ENCODE results near the gene DCANP1. TPM values are rescaled to one million over a fixed set of nuclear protein-coding genes. Genes with fewer than 3 reads are reported as not detected.

The DCANP1 gene
- total and polyA plus RNA-seq, 2 donors (not counting 1 experiment from before 2014, with no cell fraction given) = not detected

DNA sequence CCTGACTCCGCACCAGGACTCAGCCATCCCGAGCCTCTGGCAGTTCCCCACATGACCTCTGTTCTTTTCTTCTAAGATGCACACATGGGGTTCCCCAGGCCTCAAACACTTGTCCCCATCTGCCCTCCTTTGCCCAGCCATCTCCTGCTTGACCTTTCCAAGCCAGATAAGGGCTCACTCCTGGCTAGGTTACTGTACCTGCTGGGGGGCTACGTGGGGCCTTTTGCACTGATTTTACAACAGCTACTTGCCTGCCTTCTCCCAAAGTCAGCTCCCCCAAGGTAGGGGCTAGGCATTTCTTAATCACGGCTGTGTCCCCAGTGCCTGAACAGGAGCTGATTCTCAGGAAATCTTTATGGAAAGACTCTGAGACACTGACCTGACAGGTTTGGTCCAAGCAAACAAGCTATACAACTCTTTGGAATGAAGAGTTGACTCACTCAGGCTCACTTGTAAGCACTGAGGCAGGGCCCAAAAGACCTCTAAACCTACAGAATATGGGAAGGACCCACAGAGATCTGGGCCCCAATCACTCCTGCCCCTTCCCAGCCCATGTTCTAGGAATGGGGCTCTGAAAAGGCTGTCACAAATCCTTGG, 50.6 kb downstream of the DCANP1 start:
- Mint-ChIP-seq H3K27ac (no peak overlapping the region), H3K4me1 (peaks cover 74% of the 10 kb centered on the region), H3K9me3 (ENCODE audit: insufficient read depth) (no peaks in the 10 kb centered on the region), H3K27me3 (no peaks in the 10 kb centered on the region), H3K4me3 (no peak overlapping the region)
- Histone ChIP-seq H4K20me1 (ENCODE audit: control insufficient read depth, insufficient read depth, low read length, poor library complexity, severe bottlenecking) (peaks cover 38% of the 10 kb centered on the region), H3K4me1 (ENCODE audit: control insufficient read depth in 2 of 2, insufficient read depth in 2 of 2, low read length in 2 of 2) (peaks cover 45 to 61% of the 10 kb centered on the region in 2 donors), H3K9ac (ENCODE audit: low read length) (no peak overlapping the region), H3K27ac (ENCODE audit: low read length in 2 of 2) (no peak overlapping the region), H3K4me2 (replicated peaks; ENCODE audit: low read depth, low read length, poor library complexity, severe bottlenecking) (no peak overlapping the region), H3K27me3 (replicated peaks in 1 of 4; ENCODE audit: control extremely low read depth in 1 of 4, control insufficient read depth in 3 of 4, insufficient read depth in 4 of 4, low read length in 3 of 4) (no peaks in the 10 kb centered on the region), H3K36me3 (replicated peaks in 1 of 2; ENCODE audit: control extremely low read depth in 1 of 2, control insufficient read depth in 1 of 2, extremely low read depth in 1 of 2, insufficient read depth in 2 of 2, low read length in 1 of 2) (peaks cover 0 to 3% of the 10 kb centered on the region in 2 experiments), H3K9me3 (ENCODE audit: control extremely low read depth in 1 of 3, control insufficient read depth in 2 of 3, insufficient read depth in 1 of 3, low read length in 2 of 3) (peaks cover 0 to 7% (median 0%) of the 10 kb centered on the region in 3 donors), H3K4me3 (ENCODE audit: control extremely low read depth in 1 of 5, extremely low read depth in 1 of 5, insufficient read depth in 1 of 5, low read depth in 2 of 5, low read length in 4 of 5) (no peak overlapping the region), H2AFZ (ENCODE audit: insufficient read depth, low read depth, low read length, poor library complexity, severe bottlenecking) (no peak overlapping the region), H3K79me2 (ENCODE audit: control insufficient read depth, insufficient read depth, low read length) (peaks cover 72% of the 10 kb centered on the region)
- ChIA-PET CTCF (interaction anchor here (0.6 to 1.0 kb wide), 2 partner anchors 20 to 1074 kb away, joined by 3 read pairs; no protein-coding TSS in a partner anchor), POLR2A (no interaction called here)
- ATAC-seq (ENCODE audit: low read depth) (no peak), DNase-seq (no peak)
- WGBS (ENCODE audit: insufficient coverage) = 56% methylated on average over 4 of the region's 4 CpGs
- no peak for TF ChIP-seq EZH2 (IDR thresholded peaks at IDR 0.05; ENCODE audit: borderline replicate concordance, insufficient read depth, low read depth, low read length, poor library complexity, severe bottlenecking)
- TF ChIP-seq, protein P1, sequence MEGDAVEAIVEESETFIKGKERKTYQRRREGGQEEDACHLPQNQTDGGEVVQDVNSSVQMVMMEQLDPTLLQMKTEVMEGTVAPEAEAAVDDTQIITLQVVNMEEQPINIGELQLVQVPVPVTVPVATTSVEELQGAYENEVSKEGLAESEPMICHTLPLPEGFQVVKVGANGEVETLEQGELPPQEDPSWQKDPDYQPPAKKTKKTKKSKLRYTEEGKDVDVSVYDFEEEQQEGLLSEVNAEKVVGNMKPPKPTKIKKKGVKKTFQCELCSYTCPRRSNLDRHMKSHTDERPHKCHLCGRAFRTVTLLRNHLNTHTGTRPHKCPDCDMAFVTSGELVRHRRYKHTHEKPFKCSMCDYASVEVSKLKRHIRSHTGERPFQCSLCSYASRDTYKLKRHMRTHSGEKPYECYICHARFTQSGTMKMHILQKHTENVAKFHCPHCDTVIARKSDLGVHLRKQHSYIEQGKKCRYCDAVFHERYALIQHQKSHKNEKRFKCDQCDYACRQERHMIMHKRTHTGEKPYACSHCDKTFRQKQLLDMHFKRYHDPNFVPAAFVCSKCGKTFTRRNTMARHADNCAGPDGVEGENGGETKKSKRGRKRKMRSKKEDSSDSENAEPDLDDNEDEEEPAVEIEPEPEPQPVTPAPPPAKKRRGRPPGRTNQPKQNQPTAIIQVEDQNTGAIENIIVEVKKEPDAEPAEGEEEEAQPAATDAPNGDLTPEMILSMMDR (IDR thresholded peaks at IDR 0.05) = no peak
- intact Hi-C loops (cut with micrococcal nuclease) = loop anchor here (5.0 kb wide), 1 partner anchor 736 kb away; the partner anchor contains the start of gene SMAD5

DNA sequence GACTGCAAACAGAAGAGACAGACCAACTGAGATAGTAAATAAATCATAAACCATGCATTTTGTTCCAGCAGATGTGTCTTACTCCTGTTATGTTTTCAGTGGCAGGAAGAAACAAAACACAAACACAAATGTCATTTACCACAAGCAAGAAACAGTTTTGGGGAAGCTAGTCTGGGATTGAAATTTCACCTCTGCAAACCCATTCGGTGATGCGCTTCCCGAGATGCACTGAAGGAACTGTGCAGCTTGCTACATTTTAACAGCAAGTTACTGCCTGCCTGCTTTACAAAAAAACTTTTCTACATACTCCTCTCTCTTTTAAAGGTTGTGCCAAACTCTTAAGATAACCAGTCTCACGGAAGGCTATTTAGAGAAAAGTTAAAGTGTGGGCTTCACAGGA, 51.3 kb downstream of the DCANP1 start:
- no peak for TF ChIP-seq EZH2 (IDR thresholded peaks at IDR 0.05; ENCODE audit: borderline replicate concordance, insufficient read depth, low read depth, low read length, poor library complexity, severe bottlenecking)
- TF ChIP-seq, protein P1 (IDR thresholded peaks at IDR 0.05) = no peak
- POLR2A ChIA-PET = no interaction called here
- Histone ChIP-seq H3K4me3 (ENCODE audit: control extremely low read depth in 1 of 5, extremely low read depth in 1 of 5, insufficient read depth in 1 of 5, low read depth in 2 of 5, low read length in 4 of 5) (peak overlapping the region in 1 of 5 experiments; percentile 12), H3K4me2 (replicated peaks; ENCODE audit: low read depth, low read length, poor library complexity, severe bottlenecking) (no peak overlapping the region), H3K9me3 (ENCODE audit: control extremely low read depth in 1 of 3, control insufficient read depth in 2 of 3, insufficient read depth in 1 of 3, low read length in 2 of 3) (peaks cover 0 to 7% (median 0%) of the 10 kb centered on the region in 3 donors), H3K36me3 (replicated peaks in 1 of 2; ENCODE audit: control extremely low read depth in 1 of 2, control insufficient read depth in 1 of 2, extremely low read depth in 1 of 2, insufficient read depth in 2 of 2, low read length in 1 of 2) (peaks cover 0 to 3% of the 10 kb centered on the region in 2 experiments), H2AFZ (ENCODE audit: insufficient read depth, low read depth, low read length, poor library complexity, severe bottlenecking) (no peak overlapping the region), H4K20me1 (ENCODE audit: control insufficient read depth, insufficient read depth, low read length, poor library complexity, severe bottlenecking) (peaks cover 45% of the 10 kb centered on the region), H3K9ac (ENCODE audit: low read length) (no peak overlapping the region), H3K27me3 (replicated peaks in 1 of 4; ENCODE audit: control extremely low read depth in 1 of 4, control insufficient read depth in 3 of 4, insufficient read depth in 4 of 4, low read length in 3 of 4) (no peaks in the 10 kb centered on the region), H3K4me1 (ENCODE audit: control insufficient read depth in 2 of 2, insufficient read depth in 2 of 2, low read length in 2 of 2) (peaks cover 45 to 62% of the 10 kb centered on the region in 2 donors), H3K27ac (ENCODE audit: low read length in 2 of 2) (no peak overlapping the region), H3K79me2 (ENCODE audit: control insufficient read depth, insufficient read depth, low read length) (peaks cover 79% of the 10 kb centered on the region)
- no peak overlapping the region for H3K27ac Mint-ChIP-seq
- no peaks in the 10 kb centered on the region for H3K9me3 Mint-ChIP-seq (ENCODE audit: insufficient read depth)
- CTCF ChIA-PET = interaction anchor here (0.6 to 1.0 kb wide), 2 partner anchors 19 to 1073 kb away, joined by 3 read pairs; no protein-coding TSS in a partner anchor
- H3K4me3 Mint-ChIP-seq = no peak overlapping the region
- H3K27me3 Mint-ChIP-seq = no peaks in the 10 kb centered on the region
- no peak for DNase-seq
- WGBS (ENCODE audit: insufficient coverage) = 29% methylated on average over 3 of the region's 4 CpGs
- H3K4me1 Mint-ChIP-seq = peaks cover 77% of the 10 kb centered on the region
- ATAC-seq (ENCODE audit: low read depth) = no peak
- intact Hi-C loops (cut with micrococcal nuclease) = loop anchor here (5.0 kb wide), 1 partner anchor 736 kb away; the partner anchor contains the start of gene SMAD5

Measured in B cell (primary cell).